HuH-7 (cell line): Measurements from ENCODE around the gene LANCL2.
A peak's percentile ranks its signal among the peaks of the same experiment; 100 is the strongest.
"Not testable (repeated sequence)": the region's sequence is repeated elsewhere in the genome, so short reads cannot be mapped to it uniquely, and the experiment has no call there.

ENCODE experiments used
- DNase-seq: peaks from one replicate; pipeline ENCODE4 v3.0.0; 2011; ENCODE audit warnings: low spot score

The LANCL2 gene

GRCh38 chr7:55362927-55363326 lies 2.2 kb upstream of the LANCL2 start:
- no peak for DNase-seq

GRCh38 chr7:55363386-55364170 lies 1.6 kb upstream of the LANCL2 start:
- no peak for DNase-seq

GRCh38 chr7:55365675-55366460 lies 731 bp downstream of the LANCL2 start:
- DNase-seq = peak; percentile 96

- DNase-seq = no peak
Observed at GRCh38 chr7:55366461-55367070, 1.4 kb downstream of the LANCL2 start.

GRCh38 chr7:55367283-55367840 lies 2.2 kb downstream of the LANCL2 start:
- no peak for DNase-seq

- DNase-seq = no peak
Observed at GRCh38 chr7:55369427-55370400, 4.6 kb downstream of the LANCL2 start.

- DNase-seq = no peak
Observed at GRCh38 chr7:55374213-55374612, 9.1 kb downstream of the LANCL2 start.

GRCh38 chr7:55375237-55375636 lies 10.1 kb downstream of the LANCL2 start:
- DNase-seq = no peak

- DNase-seq = no peak
Observed at GRCh38 chr7:55377162-55377817, 12.2 kb downstream of the LANCL2 start.

- DNase-seq = no peak
Observed at GRCh38 chr7:55379285-55379684, 14.1 kb downstream of the LANCL2 start.

GRCh38 chr7:55381189-55381588 lies 16.1 kb downstream of the LANCL2 start:
- no peak for DNase-seq

- no peak for DNase-seq
Observed at GRCh38 chr7:55381696-55382095, 16.6 kb downstream of the LANCL2 start.

GRCh38 chr7:55382251-55382650 lies 17.1 kb downstream of the LANCL2 start:
- no peak for DNase-seq

- no peak for DNase-seq
Observed at GRCh38 chr7:55386541-55386940, 21.4 kb downstream of the LANCL2 start.

GRCh38 chr7:55387062-55387965 lies 22.2 kb downstream of the LANCL2 start:
- no peak for DNase-seq

- no peak for DNase-seq
Observed at GRCh38 chr7:55396233-55396785, 31.2 kb downstream of the LANCL2 start.

GRCh38 chr7:55397617-55398016 lies 32.5 kb downstream of the LANCL2 start:
- no peak for DNase-seq

- no peak for DNase-seq
Observed at GRCh38 chr7:55400191-55400590, 35.1 kb downstream of the LANCL2 start.

GRCh38 chr7:55402506-55402905 lies 37.4 kb downstream of the LANCL2 start:
- DNase-seq = not testable (repeated sequence)
